NCI-H526 treated with DMSO at 0.1 percent for 48 hours (cell line): ENCODE results near the gene QKI.

Source experiments
- DNase-seq: peaks from one replicate; lab custom pipeline; 2025; lab: John Stamatoyannopoulos, UW

The QKI gene

DNA sequence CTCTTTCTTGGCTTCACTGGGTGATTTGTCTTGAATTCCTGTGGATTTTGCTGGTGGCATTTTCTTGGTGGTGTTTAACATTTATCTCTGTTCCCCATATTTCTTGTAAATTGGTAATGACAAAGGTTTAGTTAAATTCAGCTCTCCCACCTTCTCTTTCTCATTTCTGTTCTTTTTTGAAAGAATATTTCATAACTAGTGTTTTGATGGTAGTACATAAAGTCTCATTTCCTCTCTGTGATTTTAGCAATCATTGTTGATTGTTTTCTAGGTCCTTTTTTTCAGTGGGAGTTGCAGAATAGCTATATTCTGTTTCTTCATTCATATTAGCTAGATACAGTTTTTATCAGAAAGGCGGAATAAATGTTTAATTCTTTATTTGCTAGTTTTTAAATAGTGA is 73.1 kb downstream of the QKI start:
- no peak for DNase-seq

- DNase-seq = no peak
Observed at GRCh38 chr6:163489584-163489983, 75.1 kb downstream of the QKI start.

- DNase-seq = no peak
Observed at GRCh38 chr6:163490826-163491577, 76.5 kb downstream of the QKI start.

DNA sequence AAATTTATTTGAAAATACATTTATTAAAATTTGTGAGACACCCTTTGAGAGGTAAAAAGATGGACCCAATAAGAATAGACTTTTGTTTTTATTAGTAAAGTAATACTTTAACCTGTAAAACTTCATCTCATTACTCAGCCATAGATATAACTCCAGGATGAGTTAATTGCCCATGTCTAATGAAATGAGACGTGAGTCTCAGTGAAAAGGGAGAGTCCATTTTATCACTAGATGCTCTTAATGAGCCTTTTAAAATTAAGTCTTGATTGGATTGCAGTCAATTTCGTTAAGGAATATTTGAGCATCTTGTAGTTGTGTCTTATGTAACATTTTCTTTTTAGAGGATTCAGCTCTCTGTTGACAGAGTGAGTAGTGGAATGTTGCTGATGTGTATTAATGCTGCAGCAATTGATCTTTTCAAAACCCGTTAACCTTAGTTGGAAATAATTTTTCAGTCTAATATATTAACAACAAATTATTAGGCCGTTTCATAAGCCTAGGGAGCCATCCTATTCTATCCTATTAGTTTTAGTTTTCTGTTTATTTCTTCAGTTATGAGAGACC is 77.3 kb downstream of the QKI start:
- no peak for DNase-seq

GRCh38 chr6:163494279-163494727 is 79.8 kb downstream of the QKI start:
- no peak for DNase-seq

- DNase-seq = no peak
Observed at GRCh38 chr6:163496205-163496604, 81.7 kb downstream of the QKI start.

- DNase-seq = no peak
Observed at GRCh38 chr6:163500105-163500504, 85.6 kb downstream of the QKI start.

GRCh38 chr6:163501026-163501425 is 86.5 kb downstream of the QKI start:
- no peak for DNase-seq

DNA sequence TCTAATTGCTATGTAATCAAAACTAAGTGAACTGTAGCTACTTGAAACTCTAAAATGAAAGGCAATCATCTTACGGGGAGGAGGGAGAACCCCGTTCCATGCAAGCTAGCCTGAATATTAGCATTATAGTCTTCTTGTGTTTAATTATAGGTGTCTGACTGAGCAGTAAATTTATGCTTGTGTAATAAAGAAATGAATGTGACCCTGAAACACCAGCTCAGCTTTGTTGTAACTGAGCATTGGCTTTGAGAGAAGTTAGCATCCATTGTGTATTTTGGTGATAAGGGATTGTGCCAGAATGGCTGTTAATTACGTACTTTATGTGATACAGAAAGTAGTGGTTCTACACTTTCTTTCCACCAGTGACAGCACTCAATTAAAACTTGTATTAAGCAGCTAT is 86.9 kb downstream of the QKI start:
- no peak for DNase-seq

DNA sequence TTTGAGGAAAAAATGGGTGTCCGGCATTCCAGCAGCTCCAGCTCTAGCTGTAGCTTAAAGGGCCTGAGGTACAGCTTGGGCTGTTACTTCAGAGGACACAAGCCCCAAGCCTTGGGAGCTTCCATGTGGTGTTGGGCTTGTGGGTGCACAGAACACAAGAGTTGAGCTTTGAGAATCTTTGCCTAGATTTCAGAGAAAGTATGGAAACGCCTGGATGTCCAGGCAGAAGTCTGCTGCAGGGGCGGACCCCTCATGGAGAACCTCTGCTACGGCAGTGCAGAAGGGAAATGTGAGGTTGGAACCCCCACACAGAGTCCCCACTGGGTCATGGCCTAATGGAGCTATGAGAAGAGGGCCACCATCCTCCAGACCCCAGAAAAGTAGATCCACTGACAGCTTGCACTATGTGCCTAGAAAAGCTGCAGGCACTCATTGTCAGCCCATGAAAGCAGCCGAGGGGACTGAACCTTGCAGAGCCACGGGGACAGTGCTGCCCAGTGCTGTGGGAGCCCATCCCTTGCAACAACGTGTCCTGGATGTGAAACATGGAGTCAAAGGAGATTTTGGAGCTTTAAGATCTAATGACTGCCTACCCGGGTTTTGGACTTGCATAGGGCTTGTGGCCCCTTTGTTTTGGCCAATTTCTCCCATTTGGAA is 90.6 kb downstream of the QKI start:
- DNase-seq = no peak

GRCh38 chr6:163507965-163508364 is 93.4 kb downstream of the QKI start:
- no peak for DNase-seq

GRCh38 chr6:163513003-163513402 is 98.5 kb downstream of the QKI start:
- no peak for DNase-seq

GRCh38 chr6:163513570-163514166 is 99.2 kb downstream of the QKI start:
- DNase-seq = no peak

- DNase-seq = no peak
Observed at GRCh38 chr6:163516908-163517307, 102.4 kb downstream of the QKI start.

- DNase-seq = no peak
Observed at GRCh38 chr6:163520956-163521355, 106.4 kb downstream of the QKI start.

DNA sequence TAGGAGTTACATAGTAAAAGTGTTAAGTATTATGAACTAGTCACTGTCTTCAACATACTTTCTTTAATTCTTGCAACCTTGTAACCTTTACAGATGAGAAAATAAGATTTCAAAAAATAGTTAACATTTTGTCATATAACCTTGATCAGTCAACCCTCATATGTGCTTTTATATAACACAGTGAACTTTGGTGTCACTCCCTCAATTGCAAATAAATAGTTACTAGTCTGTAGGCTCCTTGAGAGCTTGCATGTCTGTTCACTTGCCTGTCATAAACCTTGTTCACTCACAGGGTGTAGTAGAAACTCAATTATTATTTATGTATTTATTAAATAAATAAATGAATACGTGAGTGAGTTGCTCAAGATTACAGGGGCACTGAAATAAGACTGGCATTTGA is 107.5 kb downstream of the QKI start:
- no peak for DNase-seq

GRCh38 chr6:163525926-163526325 is 111.4 kb downstream of the QKI start:
- DNase-seq = no peak

DNA sequence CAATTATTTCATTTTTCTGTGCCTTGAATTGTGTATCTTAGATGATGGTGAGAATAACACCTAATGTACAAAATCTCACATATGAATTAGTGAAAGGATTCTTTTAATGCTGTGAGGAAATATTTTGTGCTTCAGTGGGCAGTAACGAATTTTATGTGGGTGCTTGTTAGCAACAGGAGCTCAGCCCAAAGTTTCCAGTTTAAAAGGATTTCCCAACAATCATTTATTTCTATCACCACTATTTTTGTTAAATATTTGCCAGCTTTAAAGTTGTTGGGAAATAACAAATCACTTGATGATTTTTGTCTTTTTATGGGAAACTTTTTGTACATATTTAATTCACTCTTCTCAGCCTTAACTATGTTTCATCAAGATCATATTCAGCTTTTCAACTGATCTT is 111.8 kb downstream of the QKI start:
- DNase-seq = no peak

DNA sequence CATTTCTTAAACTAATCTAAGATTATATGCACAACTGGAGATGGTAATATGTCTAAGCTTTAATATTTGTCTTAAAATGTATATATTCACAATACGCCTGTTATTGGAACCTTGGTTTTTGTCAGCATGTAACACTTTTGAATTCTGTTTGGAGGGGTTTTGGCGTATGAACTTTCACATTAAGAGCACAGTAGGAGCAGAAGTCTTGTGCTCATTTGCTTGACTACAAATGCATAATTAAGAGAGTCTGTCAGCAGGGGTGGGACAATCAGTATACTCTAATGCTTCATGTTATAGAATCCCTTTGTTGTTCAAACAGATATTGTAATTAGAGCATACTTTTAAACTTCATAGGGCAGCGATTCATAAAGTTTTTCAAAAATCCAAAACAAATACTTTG is 112.8 kb downstream of the QKI start:
- no peak for DNase-seq

DNA sequence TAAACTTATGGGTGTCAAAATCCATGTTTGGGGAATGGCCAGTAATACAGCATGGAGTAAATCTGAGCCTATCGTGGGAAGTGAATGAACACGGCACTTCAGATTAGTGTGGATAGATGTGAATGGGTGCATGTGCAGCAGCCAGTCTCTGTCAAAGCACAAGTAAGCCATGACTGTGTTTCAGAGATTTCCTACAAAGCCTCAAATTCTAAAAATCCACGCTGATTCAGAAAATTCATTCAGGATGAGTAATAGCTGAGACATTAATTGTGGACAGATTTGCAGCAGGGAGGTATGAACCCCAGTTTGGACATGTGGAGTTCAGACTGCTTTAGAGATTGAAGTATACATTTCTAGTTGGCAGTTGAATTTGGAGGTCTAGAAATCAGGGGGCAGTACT is 115.1 kb downstream of the QKI start:
- no peak for DNase-seq

- DNase-seq = no peak
Observed at GRCh38 chr6:163530406-163530805, 115.9 kb downstream of the QKI start.

GRCh38 chr6:163531122-163531521 is 116.6 kb downstream of the QKI start:
- DNase-seq = no peak

DNA sequence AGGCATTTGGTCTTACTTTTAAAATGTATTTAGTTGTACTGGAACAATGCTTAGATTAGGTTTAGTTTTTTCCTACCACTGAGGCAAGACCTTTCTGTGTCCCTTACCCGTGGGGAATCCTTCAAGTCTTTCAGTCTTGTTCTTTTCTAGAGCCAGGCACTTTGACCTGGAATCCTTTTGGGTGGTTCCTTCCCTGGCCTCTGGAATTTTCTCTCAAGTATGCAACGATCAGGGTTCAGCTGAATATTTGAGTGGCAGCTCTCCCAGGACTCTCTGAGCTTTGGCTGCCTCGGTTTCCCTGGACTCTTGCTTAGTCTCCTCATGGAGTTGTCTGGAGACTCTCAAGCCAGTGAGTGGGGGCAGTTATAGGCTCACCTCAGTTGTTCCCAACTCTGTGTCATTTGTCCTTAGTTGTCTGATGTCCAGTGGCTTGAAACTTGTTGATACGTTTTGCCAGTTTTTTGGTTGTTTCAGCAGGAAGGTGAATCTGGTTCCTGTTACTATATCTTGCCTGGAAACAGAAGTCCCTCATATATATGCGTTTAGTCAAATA is 118.1 kb downstream of the QKI start:
- no peak for DNase-seq
